SU-DHL-6 (cell line): ENCODE results near the gene ZNF385C.

ENCODE experiments used
- CTCF ChIP-seq: fragments of 200-600 bp; sonication (generic); IDR thresholded peaks from one replicate; pipeline ENCODE4 v1.5.1; 2017; ENCODE audit warnings: antibody characterized with exemption, mild to moderate bottlenecking, low read length, moderate library complexity; ENCODE audit not compliant: insufficient read depth, poor library complexity, severe bottlenecking
- EZH2phosphoT487 ChIP-seq: fragments of 200-600 bp; sonication (generic), shearing (Covaris generic); conservative IDR thresholded peaks from 2 replicates; pipeline ENCODE4 v1.6.1; 2018; ENCODE audit warnings: mild to moderate bottlenecking, antibody characterized with exemption, low read length, moderate library complexity, mixed read lengths

- TF ChIP-seq CTCF = no peak
- TF ChIP-seq EZH2phosphoT487 = no peak
Measured at GRCh38 chr17:41987642-41988041, 110.6 kb downstream of the ZNF385C start.
